HepG2 (cell line): Measurements from ENCODE around the gene NUDCD3.

Experiments
- EZH2 ChIP-seq: conservative IDR thresholded peaks from 2 replicates; pipeline ENCODE4 v1.6.1; 2012; ENCODE audit warnings: mild to moderate bottlenecking, low read depth, low read length, moderate library complexity
- POLR2A ChIP-seq, 2 experiments: IDR thresholded peaks; 2 replicates each; pipeline ENCODE4 v1.6.1; 2011; ENCODE audit warnings: low read depth in 2 of 2, low read length in 2 of 2, mild to moderate bottlenecking in 1 of 2, moderate library complexity in 1 of 2; ENCODE audit not compliant: insufficient read depth in 1 of 2
- PTBP1 ChIP-seq: fragments of 200-400 bp; formaldehyde crosslinking; IDR thresholded peaks from 2 replicates; pipeline ENCODE4 v1.6.1; 2018; ENCODE audit warnings: low read length, low read depth; ENCODE audit not compliant: poor library complexity, severe bottlenecking
- ZNF589 ChIP-seq: sonication (generic); formaldehyde crosslinking; conservative IDR thresholded peaks from 2 replicates; pipeline ENCODE4 v1.8.0; 2022; ENCODE audit warnings: mild to moderate bottlenecking, moderate library complexity, missing genetic modification reagents
- TF ChIP-seq, protein P1 (sequence below): sonication (generic); formaldehyde crosslinking; IDR thresholded peaks from 2 replicates; pipeline ENCODE4 v1.4.0; 2020; ENCODE audit warnings: missing genetic modification reagents

DNA sequence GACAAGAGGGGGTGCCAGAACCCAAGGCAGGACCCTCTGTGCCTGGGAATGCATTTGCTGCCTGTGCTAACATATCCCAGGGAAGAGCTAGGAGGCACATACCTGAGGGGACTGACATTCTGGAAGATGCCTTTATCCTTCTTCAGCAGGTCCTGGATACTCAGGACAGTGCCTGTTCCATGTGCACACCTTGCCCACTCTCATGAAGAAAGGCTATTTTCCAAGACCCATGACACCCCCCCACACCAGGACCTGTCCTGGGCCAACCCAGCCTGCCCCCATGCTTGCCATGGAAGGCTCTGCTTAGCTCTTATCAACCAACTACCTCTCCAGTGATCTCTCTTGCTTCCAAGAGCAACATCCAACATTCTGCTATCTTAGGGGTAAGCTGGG is 97.8 kb downstream of the NUDCD3 start:
- TF ChIP-seq POLR2A (IDR thresholded peaks at IDR 0.05; ENCODE audit: insufficient read depth in 1 of 2, low read depth in 2 of 2, low read length in 2 of 2) (no peak), EZH2 (no peak), ZNF589 (CRISPR knock-in tag) (no peak), PTBP1 (no peak)
- TF ChIP-seq, protein P1, sequence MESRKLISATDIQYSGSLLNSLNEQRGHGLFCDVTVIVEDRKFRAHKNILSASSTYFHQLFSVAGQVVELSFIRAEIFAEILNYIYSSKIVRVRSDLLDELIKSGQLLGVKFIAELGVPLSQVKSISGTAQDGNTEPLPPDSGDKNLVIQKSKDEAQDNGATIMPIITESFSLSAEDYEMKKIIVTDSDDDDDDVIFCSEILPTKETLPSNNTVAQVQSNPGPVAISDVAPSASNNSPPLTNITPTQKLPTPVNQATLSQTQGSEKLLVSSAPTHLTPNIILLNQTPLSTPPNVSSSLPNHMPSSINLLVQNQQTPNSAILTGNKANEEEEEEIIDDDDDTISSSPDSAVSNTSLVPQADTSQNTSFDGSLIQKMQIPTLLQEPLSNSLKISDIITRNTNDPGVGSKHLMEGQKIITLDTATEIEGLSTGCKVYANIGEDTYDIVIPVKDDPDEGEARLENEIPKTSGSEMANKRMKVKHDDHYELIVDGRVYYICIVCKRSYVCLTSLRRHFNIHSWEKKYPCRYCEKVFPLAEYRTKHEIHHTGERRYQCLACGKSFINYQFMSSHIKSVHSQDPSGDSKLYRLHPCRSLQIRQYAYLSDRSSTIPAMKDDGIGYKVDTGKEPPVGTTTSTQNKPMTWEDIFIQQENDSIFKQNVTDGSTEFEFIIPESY (CRISPR knock-in tag): no peak
